ENCODE data around the gene ERCC6L.

DNA sequence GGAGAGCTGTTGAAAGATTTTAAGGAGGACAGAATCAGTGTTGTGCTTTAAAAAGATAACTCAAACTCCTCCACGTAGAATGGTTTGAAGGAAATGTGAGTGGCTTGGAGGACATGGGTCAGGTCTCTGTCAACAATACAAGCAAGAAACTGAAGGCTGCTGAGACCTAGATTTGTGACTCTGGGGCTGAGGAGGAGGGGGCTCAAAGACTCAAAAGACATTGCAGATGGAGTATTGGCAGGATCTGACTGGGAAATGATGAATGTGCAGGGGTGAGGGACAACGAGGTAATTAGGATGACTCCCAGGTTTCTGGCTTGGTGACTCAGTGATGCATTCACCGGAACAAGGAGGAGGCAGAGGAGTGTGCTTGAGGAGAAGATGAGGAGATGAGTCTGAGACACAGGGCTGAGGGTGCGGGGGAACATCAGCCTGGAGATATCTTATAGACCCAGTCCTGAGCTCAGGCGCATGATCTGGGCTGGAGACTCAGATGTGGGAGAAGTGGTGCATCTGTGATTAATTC lies 41.6 kb upstream of the ERCC6L start:
- no peak for TF ChIP-seq POLR2A (IDR thresholded peaks at IDR 0.05)
- TF ChIP-seq CTCF (IDR thresholded peaks at IDR 0.05) = no peak
